ENCODE results near the gene CTNNBIP1.

DNA sequence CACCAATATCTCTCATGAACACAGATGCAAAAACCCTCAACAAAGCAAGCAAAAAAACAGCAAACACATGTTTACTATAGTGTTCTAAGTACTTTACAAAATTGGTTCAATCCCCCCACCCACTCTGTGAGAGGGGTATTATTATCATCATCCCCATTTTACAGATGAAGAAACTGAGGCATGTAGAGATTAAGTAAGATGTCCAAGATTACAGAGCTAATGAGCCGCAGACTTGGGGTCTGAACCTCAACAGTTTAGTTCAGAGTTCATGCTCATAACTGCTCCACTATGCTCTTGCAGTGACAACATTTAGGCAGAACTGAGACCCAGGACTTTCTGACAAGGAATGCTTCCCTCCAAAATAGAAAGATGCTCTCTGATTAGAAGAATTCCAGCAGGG is 108.2 kb downstream of the CTNNBIP1 start:
- TF ChIP-seq, protein P1, sequence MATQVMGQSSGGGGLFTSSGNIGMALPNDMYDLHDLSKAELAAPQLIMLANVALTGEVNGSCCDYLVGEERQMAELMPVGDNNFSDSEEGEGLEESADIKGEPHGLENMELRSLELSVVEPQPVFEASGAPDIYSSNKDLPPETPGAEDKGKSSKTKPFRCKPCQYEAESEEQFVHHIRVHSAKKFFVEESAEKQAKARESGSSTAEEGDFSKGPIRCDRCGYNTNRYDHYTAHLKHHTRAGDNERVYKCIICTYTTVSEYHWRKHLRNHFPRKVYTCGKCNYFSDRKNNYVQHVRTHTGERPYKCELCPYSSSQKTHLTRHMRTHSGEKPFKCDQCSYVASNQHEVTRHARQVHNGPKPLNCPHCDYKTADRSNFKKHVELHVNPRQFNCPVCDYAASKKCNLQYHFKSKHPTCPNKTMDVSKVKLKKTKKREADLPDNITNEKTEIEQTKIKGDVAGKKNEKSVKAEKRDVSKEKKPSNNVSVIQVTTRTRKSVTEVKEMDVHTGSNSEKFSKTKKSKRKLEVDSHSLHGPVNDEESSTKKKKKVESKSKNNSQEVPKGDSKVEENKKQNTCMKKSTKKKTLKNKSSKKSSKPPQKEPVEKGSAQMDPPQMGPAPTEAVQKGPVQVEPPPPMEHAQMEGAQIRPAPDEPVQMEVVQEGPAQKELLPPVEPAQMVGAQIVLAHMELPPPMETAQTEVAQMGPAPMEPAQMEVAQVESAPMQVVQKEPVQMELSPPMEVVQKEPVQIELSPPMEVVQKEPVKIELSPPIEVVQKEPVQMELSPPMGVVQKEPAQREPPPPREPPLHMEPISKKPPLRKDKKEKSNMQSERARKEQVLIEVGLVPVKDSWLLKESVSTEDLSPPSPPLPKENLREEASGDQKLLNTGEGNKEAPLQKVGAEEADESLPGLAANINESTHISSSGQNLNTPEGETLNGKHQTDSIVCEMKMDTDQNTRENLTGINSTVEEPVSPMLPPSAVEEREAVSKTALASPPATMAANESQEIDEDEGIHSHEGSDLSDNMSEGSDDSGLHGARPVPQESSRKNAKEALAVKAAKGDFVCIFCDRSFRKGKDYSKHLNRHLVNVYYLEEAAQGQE (IDR thresholded peaks at IDR 0.05; ENCODE audit: low read depth): no peak
- TF ChIP-seq YY1 (IDR thresholded peaks at IDR 0.05; ENCODE audit: low read depth) (no peak), EP300 (IDR thresholded peaks at IDR 0.05; ENCODE audit: borderline replicate concordance) (no peak), RAD21 (IDR thresholded peaks at IDR 0.05; ENCODE audit: low read depth) (no peak), TAF1 (IDR thresholded peaks at IDR 0.05; ENCODE audit: low read depth) (no peak), CEBPB (IDR thresholded peaks at IDR 0.05) (no peak)
- TF ChIP-seq, protein P2, sequence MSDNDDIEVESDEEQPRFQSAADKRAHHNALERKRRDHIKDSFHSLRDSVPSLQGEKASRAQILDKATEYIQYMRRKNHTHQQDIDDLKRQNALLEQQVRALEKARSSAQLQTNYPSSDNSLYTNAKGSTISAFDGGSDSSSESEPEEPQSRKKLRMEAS (IDR thresholded peaks at IDR 0.05): no peak
